ENCODE data around the gene CFAP45.

CFAP45 gene

DNA sequence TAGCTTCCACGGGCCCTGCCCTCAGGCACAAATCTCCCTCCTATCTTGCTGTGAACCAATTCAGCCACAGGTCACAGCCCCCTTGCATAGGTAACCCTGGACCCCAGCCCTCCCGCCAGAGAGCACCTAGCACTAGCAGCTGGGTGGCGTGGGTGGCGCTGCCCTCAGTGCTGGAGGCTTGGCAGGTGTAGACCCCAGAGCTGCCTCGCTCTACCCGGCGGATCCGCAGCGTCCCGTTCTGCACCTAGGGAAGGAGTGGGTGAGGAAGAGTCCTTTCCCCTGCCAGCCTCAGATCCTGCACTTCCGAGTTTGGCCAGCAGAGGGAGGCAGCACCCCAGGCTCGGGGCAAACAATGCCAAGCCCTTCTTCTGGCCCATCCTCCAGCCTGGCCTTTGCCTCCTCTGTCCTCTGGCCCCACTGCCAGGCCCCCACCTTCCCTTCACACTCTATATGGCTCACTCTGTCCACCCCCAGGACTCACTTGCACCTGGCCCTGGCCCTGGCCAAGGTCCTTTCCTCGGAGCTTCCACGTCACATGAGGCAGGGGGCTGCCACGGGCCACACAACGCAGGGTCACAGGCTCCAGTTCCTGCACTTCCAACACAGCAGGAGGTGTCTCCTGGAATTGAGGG, 36.4 kb upstream of the CFAP45 start:
- peak; percentile 9 for DNase-seq

DNA sequence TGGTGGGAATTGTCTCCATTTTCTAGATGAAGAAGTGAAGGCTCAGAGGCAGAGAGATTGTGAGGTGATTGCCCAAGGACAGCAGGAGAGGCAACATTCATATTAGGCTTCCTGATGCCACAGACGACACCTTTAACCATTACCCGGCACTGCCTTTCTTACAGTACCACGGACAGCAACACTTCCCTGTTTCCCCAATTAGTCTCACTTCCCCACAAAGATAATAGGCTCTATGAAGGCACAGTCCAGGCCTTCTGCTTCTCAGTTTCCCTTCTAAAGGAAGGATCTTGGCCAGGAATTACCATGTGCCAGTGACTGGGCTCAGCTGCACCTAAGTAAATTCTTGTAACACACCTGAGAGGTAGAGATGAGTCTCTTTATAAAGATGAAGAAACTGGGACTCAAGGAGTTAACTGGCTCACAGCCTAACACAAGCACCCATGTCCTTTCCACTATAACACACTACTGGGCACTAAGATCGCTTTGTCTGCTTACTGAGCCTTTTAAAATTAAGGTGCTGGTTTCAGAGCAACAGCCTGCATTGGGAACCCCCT, 35.8 kb upstream of the CFAP45 start:
- DNase-seq = no peak

DNA sequence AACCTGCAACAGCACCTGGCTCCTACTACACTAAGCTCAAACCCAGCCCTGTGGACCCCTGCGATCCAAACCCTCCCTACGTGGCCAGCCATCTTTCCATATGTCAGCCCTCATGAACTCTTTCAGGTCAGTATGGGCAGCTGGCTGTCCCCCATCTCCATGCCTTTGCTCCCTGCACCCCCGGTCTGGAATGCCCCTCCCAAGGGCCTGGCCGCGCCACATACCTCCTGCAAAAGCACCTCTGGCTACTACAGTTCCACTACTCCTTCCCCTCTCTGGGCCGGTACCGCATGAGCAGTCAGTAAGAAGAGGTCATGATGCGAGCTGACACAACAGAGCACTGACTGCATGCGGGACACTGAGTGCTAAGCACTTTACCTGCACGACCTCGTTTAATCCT, 35.3 kb upstream of the CFAP45 start:
- no peak for DNase-seq

DNA sequence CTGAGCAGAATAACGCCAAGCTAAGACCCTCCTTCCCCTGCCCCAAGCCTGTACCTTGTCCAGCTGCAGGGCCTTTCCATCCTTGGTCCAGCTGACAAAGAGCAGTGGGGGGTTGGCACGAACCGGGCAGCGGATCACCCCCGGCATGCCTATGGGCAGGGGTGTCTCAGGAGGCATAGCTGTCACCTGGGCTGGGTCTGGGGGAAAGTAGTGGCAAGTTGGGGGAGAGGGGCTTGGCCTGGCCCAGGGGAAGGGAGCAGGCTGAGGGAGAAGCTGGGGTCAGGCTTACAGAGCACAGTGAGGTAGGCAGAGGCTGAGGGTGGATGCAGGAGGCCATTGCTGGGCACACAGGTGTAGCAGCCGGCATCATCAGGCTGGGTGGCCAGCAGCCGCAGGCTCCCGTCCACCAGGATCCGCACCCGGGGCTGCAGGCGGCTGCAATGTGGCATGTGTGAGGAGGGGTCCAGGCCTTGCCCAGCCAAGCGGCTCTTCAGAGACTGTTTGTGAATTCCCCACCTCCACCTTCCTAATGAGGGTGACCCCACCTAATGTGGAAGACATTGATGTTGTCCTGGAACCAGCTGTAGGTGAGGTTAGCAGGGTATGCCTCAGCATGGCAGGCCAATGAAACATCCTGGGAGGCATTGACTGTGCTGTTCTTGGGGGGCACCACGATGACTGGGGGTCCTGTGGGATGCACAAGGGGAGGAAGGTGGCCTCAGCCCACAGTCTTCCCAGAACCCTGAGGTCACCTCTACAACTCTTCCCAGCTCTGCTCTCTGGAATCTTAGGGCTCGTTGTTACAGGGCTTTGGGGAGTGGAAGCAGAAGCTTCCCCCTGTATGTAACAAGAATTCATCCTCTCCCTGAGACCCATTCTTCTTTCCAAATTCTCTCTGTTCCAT, 34.4 kb upstream of the CFAP45 start:
- DNase-seq = no peak

DNA sequence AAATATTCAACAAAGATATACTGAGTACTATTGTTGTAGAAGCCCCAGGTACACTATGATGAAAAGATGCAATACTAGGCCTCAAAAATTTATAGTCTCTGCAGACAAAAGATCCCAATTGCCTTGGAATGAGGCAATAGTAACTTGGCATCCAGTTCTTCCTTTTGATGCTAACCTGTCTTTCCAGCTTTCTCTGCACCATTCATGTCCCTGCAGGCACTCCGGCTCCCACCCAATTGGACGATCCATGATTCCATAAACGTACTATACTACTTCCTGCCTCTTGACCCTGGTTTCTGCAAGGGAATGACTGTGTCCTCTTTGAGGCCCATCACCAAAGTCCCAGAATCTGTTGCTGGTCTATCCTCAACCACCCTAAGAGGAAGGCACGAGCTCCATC, 33.4 kb upstream of the CFAP45 start:
- DNase-seq = no peak

DNA sequence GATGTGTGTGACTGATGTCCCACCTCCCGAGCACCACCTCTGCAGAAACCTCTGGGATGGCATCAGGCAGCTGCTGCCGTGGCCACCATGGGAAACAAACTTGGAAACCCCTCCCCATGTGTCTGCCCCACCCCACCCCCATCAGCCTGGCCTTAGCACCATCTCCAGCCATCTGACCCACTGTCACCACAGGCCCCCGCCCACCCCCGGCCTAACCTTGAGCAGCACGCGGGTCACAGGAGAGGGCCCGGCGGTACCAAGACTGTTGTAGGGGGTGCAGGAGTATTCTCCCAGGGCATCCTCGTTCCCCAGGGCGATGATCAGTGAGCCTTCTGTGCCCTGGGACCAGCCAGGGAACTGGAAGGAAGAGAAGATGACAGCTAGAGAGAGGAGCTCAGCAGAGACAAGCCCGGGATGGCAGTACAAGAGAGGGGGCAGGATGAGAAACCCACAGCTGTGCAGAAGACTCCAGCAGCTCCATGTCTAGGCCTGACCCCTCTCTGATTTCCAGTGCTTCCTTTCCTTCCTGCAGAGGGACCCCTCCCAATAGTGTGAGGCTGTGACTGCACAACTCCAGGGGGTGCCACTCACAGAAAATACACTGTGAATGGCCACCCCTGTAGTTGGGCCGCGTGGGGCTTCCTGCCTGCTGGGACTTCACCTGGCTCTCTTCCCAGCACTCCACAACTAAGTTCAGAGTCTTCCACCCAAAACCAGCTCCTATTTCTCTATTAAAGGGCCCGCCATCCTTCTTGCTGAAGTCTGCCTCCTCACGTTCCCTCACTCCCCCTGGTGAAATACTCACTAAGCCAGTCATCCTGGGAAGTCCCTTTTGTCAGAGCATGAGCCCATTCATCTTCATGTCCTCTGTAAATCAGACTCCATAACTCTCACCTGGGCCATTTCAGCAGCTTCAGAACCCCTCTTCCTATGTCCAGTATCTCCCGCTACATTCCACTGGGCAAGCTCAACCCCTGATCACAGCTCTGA, 32.6 kb upstream of the CFAP45 start:
- DNase-seq = no peak

DNA sequence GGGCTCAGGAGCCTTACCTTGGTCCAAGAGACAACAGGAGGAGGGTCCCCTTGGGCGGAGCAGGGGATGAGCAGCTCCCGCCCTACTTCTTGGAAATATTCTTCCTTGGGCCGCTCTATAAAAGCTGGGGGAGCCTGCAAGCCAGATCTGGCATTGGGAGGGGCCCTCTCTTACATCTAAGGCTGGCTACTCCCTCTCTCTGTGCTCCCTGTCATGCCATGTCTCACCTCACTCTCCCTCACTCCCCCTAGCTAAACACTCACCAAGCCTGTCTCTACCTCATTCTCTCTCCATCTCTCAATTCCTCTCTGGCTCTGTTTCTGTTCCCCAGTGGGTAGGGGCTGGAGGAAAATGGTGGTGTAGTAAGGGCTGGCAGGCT, 31.8 kb upstream of the CFAP45 start:
- DNase-seq = no peak

DNA sequence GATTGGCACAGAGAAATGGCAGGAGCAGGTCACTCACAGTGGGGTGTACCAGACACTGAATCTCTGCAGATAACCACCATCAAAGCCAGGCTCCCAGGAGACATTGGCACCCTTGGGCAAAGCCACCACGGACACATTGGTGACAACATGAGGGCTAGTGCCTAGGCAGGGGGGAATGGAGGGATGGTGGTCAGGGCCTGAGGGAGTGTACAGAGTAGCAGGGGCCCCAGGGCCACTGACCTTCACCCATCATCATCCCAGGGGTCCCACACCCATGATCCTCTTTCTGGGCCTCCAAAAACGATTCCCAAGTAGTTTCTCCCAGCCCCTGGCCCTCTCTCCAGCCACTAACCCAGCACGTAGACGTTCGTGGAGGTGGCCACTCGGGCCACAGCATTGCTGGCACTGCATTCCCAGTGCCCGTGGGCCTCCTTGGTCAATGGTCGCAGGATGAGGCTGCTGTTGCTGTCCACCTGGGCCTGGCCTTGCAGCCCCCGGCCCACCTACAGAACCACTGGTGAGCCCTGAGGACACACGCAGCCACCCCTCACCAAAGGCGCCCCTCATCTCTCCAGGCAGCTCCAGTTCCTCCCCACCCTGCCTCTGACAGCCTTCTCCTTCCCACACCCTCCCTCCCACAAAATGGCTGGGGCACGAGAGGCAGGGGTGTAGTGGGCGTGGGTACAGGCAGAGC, 31.3 kb upstream of the CFAP45 start:
- DNase-seq = no peak

DNA sequence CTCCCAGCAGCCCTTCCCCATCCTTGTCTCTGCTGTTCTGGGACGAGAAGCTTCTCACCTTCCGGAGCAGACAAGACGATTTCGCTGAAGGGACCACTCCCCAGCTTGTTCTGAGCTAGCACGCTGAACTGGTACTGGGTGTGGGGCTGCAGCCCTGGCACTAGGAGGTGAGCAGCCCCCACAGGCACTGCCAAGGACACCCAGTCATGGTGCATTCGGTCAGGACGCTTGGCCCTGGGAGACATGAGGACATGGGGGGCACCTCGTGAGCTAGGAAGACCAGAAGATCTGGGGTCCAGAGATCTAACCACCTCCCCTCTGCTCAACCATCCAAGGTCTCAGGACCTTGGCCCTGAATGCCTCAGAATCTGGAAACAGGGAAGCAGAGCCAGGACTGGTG, 30.7 kb upstream of the CFAP45 start:
- DNase-seq = no peak

DNA sequence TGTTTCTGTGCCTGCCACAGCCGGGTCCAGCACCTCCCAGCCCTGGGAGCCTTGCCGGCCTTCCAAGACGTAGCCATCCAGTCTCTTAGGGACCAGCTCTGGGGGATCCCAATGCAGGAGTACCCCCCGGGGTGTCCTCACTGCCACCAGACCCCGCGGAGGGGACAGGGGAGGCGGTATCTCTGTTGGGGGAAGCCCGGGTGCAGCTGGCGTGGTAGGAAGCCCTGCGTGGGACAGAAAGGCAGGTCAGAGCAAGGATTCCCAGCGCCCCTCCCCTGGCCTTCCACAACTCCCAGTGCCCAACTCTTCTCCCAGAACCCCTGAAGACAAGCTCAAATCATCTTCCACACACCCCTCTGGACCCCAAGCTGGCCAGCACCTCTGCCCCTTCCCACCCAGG, 30.3 kb upstream of the CFAP45 start:
- no peak for DNase-seq

DNA sequence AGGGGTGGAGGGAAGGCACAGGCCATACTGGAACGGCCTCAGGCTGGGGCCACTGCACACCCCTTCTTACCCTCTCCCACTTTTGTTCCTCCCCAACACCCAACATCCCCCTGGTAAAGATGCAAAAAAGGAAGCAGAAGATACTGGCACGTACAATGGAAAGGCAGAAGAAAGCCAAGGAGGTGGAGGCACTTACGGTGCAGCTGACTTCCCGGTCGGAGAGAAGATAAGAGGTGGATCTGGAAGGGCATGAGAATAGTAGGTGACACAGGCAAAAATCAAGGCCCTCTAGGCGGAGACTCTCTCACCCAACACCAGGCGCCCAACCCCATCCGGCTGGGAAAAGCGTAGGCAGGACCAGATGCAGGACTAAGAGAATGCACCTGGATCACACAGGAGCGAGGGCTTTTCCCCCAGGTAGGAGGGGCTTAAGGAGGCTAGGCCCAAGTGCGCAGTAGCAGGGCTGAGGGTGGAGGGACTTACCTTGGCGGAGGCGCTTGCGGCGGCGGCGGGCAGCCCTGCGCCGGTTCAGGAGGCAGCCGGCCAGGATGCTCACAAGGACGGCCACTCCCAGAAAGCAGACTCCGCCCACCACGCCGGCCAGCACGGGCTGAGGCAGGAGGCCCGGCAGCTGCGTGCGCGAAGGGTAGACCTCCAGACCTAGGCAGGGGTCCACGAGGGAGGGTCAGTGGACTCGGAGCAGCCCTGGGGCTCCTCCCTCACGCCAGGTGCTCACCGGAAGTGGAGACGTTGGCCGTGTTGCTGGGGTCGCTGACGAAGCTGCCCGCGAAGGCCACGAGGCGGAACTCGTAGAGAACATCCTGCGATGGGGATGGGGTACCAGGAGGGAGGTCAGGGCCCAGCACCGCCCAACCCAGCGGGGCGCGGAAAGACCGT, 29.4 kb upstream of the CFAP45 start:
- no peak for DNase-seq

DNA sequence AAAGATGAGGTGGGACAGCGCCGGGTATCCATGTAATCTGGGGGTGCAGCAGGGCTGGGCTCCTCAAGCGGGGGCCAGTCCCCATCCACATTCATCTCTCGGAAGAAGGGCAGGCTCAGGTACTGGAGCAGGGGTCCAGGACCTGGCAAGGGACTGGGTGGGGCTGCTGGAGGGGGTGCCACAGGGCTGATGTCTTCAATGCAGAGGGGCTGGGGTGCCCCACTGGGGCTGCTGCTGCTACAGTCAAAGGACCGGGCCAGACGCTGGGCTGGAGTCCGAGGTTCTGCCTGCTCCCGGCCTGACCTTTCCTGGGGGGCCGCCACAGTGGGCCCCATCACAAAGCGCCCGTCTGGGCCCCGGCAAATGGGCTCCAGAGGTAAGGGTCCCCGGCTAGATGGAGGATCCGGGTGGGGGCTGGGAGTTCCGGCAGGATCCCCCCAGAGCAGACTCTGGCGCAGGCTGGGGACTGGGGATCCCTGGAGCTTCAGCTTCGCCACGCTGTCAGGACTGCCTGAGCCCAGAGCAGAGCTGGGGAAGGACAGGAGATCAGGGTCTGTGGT, 28.6 kb upstream of the CFAP45 start:
- no peak for DNase-seq

DNA sequence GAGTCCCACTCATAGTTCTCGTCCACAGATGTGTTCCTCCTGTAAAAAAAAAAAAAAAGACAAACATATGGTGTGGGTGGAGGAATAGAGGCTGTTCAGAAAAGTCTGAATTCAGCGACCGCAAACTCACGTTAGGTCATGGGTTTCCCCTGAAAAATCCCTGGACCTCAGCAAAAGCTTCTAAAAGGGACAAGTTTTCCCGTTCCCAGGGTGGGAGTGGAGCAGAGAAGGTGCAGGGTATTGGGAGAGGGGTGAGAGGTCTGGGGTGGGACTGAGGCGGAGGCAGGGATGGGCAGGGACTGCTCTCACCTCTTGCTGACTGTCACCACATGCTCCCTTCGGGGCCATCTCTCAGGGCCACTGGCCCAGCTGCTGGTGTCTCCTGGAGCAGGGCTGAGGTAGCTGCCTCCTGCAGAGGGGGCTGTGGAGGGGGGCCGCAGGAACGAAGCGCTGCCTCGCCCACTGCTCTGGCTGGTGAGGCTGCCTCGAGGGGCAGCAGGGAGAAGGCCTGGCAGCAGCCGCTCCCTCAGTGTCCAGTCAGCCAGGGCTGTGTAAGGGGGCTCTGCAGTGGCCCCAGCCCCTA, 28.0 kb upstream of the CFAP45 start:
- no peak for DNase-seq

DNA sequence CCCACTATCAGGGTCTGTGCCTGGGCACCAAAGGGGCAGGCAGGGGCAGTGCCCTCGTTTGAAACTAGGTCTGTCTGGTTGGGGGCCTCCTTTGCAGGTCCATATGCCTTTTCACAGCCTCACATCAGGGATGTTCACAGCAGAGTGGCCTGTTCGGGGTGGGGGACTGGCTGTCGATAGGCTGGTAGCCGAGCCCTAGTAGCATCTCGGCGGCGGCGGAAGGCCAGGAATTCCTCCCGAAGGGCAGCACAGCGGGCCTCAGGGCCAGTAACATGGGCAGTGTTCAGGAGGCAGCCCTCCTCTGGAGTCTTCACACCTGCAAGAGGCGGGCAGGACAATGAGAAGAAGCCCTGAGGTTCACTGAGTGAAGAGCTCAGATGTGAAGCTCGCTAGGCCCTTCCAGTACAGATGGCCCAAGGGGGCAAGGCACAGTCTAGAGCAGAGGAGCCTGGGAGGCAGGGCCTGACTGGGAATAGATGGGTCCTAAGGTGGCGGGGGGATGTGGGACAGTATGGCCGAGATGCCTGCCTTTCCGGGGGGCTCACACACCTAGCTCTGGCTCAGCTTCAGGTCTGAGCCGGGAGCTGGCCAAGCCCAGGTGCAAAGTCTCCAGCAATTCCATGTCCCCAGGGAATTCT, 27.4 kb upstream of the CFAP45 start:
- DNase-seq = no peak

DNA sequence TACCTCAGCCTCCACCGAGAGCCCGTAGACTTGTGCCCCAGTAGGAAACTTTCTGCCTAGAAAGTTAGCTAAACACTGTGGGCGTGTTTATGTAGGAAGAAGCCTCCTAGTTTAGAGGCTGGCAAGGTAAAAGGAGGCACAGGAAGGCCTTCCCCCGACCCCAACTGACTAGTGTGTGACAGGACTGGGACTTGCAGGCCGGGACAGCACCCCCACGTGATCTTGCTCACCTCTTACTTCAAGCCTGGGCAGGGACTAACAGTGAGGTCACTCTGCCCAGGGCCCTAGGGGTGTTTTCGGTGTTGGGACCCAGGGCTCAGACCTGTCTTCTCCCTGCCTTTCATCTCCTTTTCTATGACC, 25.7 kb upstream of the CFAP45 start:
- DNase-seq = no peak

DNA sequence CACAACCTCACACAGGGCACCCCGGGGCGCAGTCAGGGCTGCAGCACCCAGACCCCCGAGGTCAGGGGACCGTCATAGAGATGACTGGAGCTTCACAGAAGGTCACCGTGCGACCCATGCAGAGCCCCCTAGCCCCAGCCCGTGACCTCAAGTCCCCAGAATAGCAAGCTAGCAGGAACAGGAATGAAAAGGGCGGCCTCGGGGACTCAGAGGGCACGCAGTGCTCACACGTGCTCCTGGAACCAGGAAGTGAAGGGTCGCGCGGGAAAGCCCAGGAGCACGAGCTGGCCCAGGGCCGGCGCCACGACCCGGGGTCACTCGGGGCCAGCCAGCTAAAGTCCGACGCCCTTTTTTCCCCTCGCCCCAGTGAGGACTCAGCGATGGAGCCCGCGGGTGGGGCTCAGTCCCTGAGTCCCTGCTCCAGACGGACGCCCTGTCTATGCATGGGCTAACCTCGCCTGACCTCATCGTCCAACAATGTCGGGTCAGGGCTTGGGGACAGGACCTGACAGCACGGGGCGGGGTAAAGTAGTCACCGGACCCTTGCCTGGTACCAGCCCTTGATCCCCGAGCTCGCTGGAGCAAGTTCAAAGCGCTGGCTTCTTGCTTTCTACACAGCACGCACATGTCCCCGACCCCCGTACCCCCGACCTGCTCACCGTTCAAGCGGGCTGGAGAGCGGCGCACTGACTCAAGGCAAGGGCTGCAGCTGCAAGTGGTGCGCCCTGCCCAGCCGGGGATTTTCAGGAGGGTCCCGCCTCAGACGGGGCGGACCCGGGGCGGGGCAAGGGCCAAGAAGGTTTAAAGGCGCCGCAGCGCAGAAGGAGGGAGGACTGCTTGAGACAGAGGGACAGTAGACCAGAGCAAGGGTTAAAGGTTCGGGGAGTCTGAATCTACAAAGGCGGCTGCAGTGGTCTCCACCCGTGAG, 25.1 kb upstream of the CFAP45 start, which contains the start of gene TAGLN2:
TAGLN2 (minus strand) TSS at position 717 of the 928 bp plus-strand sequence. CDS start 4,998 bp downstream, outside the sequence.
- peak; percentile 71 for DNase-seq

DNA sequence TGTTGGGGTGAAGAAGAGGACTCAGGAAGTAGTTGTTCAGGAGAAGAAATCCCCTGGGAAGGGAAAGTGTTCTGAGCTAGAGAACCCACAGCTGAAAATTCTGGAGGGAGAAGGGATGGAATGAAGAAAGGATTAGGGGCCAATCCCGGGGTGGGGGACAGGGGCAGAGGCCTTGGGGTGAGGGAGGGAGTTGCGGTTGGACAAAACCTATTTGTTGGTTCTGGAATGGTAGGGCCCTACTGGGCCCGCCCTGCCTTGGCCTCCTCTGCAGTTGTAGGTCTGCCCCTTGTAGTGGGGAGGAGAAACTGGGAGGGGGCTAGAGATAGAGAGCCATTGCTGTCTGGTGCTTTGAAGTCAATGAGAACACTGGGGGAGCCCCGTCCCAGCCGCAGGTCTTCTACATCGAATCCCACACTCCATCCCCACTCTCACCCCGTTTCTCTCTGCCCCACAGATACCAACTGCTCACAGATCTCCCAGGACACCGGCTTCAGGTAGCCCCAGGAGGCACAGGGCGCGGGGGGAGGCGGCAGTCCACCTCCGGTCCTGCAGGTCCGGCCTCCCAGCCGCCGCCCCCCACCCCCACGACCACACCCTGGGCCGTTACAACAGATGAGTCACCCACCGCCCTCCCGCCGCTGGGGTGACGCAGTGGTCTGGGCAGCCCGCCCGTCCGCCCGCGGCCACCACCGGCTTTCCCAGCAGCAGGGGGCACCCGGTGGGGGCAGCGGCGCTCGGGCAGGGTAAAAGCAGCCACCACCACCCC, 24.2 kb upstream of the CFAP45 start:
- DNase-seq = peak; percentile 15
